GM10248 (cell line): Measurements from ENCODE around the gene ZNF57.
"Not testable (repeated sequence)": the region's sequence is repeated elsewhere in the genome, so short reads cannot be mapped to it uniquely, and the experiment has no call there.

Experiments
- CTCF ChIA-PET: fragments of 300-600 bp; sonication (Branson Sonifier 250); formaldehyde crosslinking; extraction: SDS; loops from one replicate; lab custom pipeline; 2021; ENCODE audit warnings: antibody characterized with exemption; lab: Yijun Ruan, JAX
- POLR2A ChIA-PET: fragments of 350-650 bp; sonication (Branson Sonifier 250); formaldehyde crosslinking; extraction: SDS; loops from one replicate; lab custom pipeline; 2020; ENCODE audit warnings: antibody characterized with exemption; lab: Yijun Ruan, JAX
- DNase-seq: peaks from one replicate; pipeline ENCODE4 v3.0.0; 2012; ENCODE audit errors: extremely low spot score
- TF ChIP-seq, protein P1 (sequence below): IDR thresholded peaks from 2 replicates; pipeline ENCODE4 v1.5.1; 2012; ENCODE audit warnings: mild to moderate bottlenecking, low read depth; ENCODE audit errors: extremely low read depth, missing control alignments, control extremely low read depth

Gene ZNF57

DNA sequence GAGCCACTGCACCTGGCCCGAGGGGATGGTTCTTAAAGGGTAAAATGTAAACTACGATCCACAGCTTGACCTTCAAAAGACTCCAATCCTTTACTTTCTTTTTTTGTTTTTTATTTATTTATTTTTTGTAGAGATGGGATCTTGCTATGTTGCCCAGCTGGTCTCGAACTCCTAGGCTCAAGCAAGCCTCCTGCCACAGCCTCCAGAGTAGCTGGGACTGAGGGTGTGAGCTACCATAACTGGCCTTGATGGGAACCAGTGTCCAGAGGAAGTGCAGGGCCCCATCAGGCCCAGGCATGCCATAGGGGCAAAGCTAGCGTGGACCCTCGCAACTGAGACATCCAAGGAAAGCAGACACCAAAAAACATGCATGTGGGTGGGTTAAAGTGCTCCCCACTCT, 62.4 kb downstream of the ZNF57 start:
- DNase-seq = no peak
- TF ChIP-seq, protein P1, sequence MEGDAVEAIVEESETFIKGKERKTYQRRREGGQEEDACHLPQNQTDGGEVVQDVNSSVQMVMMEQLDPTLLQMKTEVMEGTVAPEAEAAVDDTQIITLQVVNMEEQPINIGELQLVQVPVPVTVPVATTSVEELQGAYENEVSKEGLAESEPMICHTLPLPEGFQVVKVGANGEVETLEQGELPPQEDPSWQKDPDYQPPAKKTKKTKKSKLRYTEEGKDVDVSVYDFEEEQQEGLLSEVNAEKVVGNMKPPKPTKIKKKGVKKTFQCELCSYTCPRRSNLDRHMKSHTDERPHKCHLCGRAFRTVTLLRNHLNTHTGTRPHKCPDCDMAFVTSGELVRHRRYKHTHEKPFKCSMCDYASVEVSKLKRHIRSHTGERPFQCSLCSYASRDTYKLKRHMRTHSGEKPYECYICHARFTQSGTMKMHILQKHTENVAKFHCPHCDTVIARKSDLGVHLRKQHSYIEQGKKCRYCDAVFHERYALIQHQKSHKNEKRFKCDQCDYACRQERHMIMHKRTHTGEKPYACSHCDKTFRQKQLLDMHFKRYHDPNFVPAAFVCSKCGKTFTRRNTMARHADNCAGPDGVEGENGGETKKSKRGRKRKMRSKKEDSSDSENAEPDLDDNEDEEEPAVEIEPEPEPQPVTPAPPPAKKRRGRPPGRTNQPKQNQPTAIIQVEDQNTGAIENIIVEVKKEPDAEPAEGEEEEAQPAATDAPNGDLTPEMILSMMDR = no peak
- POLR2A ChIA-PET = no interaction called here
- CTCF ChIA-PET = interaction anchor here (1.0 to 5.4 kb wide), 22 partner anchors 9 to 342 kb away, joined by 3 to 47 read pairs (median 5); no protein-coding TSS in a partner anchor

DNA sequence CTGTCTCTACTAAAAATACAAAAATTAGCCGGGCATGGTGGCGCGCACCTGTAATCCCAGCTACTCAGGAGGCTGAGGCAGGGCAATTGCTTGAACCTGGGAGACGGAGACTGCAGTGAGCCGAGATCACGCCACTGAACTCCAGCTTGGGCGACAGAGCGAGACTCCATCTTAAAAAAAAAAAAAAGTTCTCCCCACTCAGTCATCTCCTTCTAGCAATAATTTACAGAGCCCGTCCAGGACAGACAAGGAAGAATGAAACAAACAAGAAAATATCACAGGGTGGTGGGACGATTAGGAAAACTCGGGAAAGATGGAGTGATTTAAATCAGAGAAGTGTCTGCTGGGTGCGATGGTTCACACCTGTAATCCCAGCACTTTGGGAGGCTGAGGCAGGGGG, 62.9 kb downstream of the ZNF57 start:
- POLR2A ChIA-PET = interaction anchor here (0.6 kb wide), 1 partner anchor 75 kb away, joined by 3 read pairs; no protein-coding TSS in a partner anchor
- CTCF ChIA-PET = interaction anchor here (1.0 to 5.4 kb wide), 13 partner anchors 9 to 341 kb away, joined by 3 to 47 read pairs (median 6); partner anchors contain the start of gene TLE6
- not testable (repeated sequence) for DNase-seq

DNA sequence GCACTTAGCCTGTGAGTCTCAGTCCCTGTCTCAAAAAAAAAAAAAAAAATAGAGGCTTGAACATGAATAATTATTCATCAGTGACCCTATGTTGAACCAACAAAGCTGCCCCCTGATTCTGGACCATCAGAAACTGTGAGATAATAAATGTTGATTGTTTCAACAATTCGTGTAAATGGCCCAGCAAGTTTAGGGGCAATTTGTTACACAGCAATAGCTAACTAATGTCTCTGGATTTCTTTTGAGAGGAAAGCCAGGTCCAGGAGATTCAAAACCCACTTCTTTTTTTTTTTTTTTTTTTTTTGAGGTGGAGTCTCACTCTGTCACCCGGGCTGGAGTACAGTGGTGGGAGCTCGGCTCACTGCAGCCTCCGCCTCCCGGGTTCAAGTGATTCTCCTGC, 64.1 kb downstream of the ZNF57 start:
- ChIA-PET CTCF (interaction anchor here (0.6 to 3.2 kb wide), 10 partner anchors 11 to 197 kb away, joined by 3 to 13 read pairs (median 4); partner anchors contain the start of gene TLE6), POLR2A (interaction anchor here (0.6 kb wide), 1 partner anchor 216 kb away, joined by 4 read pairs; no protein-coding TSS in a partner anchor)
- DNase-seq = no peak
- TF ChIP-seq, protein P1 = no peak

DNA sequence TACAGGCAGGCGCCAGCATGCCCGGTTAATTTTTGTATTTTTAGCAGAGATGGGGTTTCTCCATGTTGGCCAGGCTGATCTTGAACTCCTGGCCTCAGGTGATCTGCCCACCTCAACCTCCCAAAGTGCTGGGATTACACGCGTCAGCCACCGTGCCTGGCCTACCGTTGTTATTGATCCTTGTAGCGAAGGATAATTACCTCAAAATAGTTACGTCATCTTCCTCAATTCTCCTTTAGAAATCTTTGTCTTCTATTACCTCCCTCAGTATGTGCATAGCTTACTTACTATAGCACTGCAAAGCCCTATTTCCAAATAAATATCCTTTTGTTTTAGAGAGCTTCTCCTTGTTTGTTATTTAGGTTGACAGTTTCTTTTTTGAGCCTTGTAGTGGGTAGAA, 67.2 kb downstream of the ZNF57 start:
- no peak for DNase-seq
- TF ChIP-seq, protein P1 = no peak
- CTCF ChIA-PET = interaction anchor here (3.9 to 4.6 kb wide), 2 partner anchors 17 to 136 kb away, joined by 18 read pairs; no protein-coding TSS in a partner anchor
- POLR2A ChIA-PET = no interaction called here
